Stimulated activated CD4-positive, alpha-beta T cell treated with anti-CD3 and anti-CD28 coated beads, Interleukin-4, amount 100 ng/mL, for 24 hours (primary cell): Measurements from ENCODE around the gene CFAP61.
"Not testable (repeated sequence)": the region's sequence is repeated elsewhere in the genome, so short reads cannot be mapped to it uniquely, and the experiment has no call there.

ENCODE experiments used
- DNase-seq: peaks from one replicate; pipeline ENCODE4 v3.0.0-alpha.2; 2020

CFAP61 gene

GRCh38 chr20:20211274-20211987 is 159.1 kb downstream of the CFAP61 start:
- DNase-seq = no peak

GRCh38 chr20:20211988-20212518 is 159.7 kb downstream of the CFAP61 start:
- DNase-seq = no peak

- DNase-seq = no peak
These were observed 160.4 kb downstream of the CFAP61 start for GRCh38 chr20:20212675-20213096.

GRCh38 chr20:20213526-20214121 is 161.3 kb downstream of the CFAP61 start:
- no peak for DNase-seq

- no peak for DNase-seq
These were observed 162.5 kb downstream of the CFAP61 start for GRCh38 chr20:20214757-20215275.

- no peak for DNase-seq
These were observed 163.8 kb downstream of the CFAP61 start for GRCh38 chr20:20215976-20216727.

GRCh38 chr20:20216941-20217340 is 164.6 kb downstream of the CFAP61 start:
- DNase-seq = no peak

GRCh38 chr20:20217621-20218020 is 165.3 kb downstream of the CFAP61 start:
- DNase-seq = no peak

GRCh38 chr20:20218106-20218505 is 165.8 kb downstream of the CFAP61 start:
- not testable (repeated sequence) for DNase-seq

- DNase-seq = no peak
These were observed 166.7 kb downstream of the CFAP61 start for GRCh38 chr20:20219016-20219415.

GRCh38 chr20:20220134-20220533 is 167.8 kb downstream of the CFAP61 start:
- no peak for DNase-seq

- DNase-seq = no peak
These were observed 171.6 kb downstream of the CFAP61 start for GRCh38 chr20:20223981-20224380.

GRCh38 chr20:20224806-20225205 is 172.5 kb downstream of the CFAP61 start:
- DNase-seq = no peak

- no peak for DNase-seq
These were observed 173.2 kb downstream of the CFAP61 start for GRCh38 chr20:20225325-20226043.

- DNase-seq = no peak
These were observed 174.2 kb downstream of the CFAP61 start for GRCh38 chr20:20226554-20226953.

GRCh38 chr20:20227013-20227571 is 174.8 kb downstream of the CFAP61 start:
- DNase-seq = no peak

GRCh38 chr20:20228351-20228750 is 176.0 kb downstream of the CFAP61 start:
- DNase-seq = no peak

- no peak for DNase-seq
These were observed 177.3 kb downstream of the CFAP61 start for GRCh38 chr20:20229595-20229994.

GRCh38 chr20:20230741-20231140 is 178.4 kb downstream of the CFAP61 start:
- no peak for DNase-seq

- DNase-seq = no peak
These were observed 179.4 kb downstream of the CFAP61 start for GRCh38 chr20:20231528-20232298.

GRCh38 chr20:20233041-20233514 is 180.7 kb downstream of the CFAP61 start:
- DNase-seq = no peak
